ENCODE measurements around the gene KIF16B.

DNA sequence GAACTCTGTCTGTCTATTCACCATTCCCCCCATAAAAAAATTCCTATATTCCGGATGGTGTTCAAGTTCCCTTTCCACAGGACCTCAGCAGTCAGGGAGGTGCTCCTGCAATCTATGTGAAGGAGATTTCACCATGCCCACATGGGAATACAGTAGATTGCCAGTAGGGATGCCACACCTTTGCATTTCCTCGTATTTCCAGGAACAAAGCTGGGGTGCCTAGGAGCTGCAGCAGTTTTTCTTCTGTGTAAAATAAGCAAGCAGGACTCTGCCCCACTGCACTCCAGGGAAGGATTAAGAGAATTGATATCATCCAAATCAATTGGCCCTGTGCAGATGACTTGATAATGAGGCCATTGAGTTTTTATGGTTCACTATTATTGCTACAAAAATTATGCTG is 7.4 kb upstream of the KIF16B start:
- TF ChIP-seq POLR2A (IDR thresholded peaks at IDR 0.05): no peak
- TF ChIP-seq CTCF (IDR thresholded peaks at IDR 0.05): no peak
- TF ChIP-seq POLR2AphosphoS5 (IDR thresholded peaks at IDR 0.05): no peak
